ENCODE measurements around the gene YWHAQ. TPM values are rescaled to one million over a fixed set of nuclear protein-coding genes. Genes with fewer than 3 reads are reported as not detected.

Gene YWHAQ
- total RNA-seq, 1 donor from 2014 or later, result 140 TPM

- no peak overlapping the region for H3K27ac ChIP-seq (ENCODE audit: low read depth, low read length)
- no peaks in the 10 kb centered on the region for H3K36me3 ChIP-seq (ENCODE audit: control insufficient read depth in 3 of 3, insufficient read depth in 3 of 3, low read length in 3 of 3)
- no peaks in the 10 kb centered on the region for H3K9me3 ChIP-seq (ENCODE audit: control insufficient read depth in 3 of 3, low read length in 3 of 3)
- peaks cover 3 to 16% (median 4%) of the 10 kb centered on the region in 3 donors for H3K4me1 ChIP-seq (ENCODE audit: control insufficient read depth in 3 of 3, insufficient read depth in 3 of 3, low read length in 3 of 3)
- no peak overlapping the region for H3K9ac ChIP-seq (ENCODE audit: low read depth in 1 of 3, low read length in 3 of 3)
- H3K27me3 ChIP-seq (ENCODE audit: control insufficient read depth in 3 of 3, insufficient read depth in 3 of 3, low read length in 3 of 3), result no peaks in the 10 kb centered on the region
- no peak overlapping the region for H3K4me3 ChIP-seq (ENCODE audit: low read length in 3 of 3)
These were observed 25.5 kb upstream of the YWHAQ start for GRCh38 chr2:9656270-9656766.

- no peak overlapping the region for H3K4me3 ChIP-seq (ENCODE audit: low read length in 3 of 3)
- H3K9me3 ChIP-seq (ENCODE audit: control insufficient read depth in 3 of 3, low read length in 3 of 3), result no peaks in the 10 kb centered on the region
- no peaks in the 10 kb centered on the region for H3K27me3 ChIP-seq (ENCODE audit: control insufficient read depth in 3 of 3, insufficient read depth in 3 of 3, low read length in 3 of 3)
- no peak overlapping the region for H3K9ac ChIP-seq (ENCODE audit: low read depth in 1 of 3, low read length in 3 of 3)
- peaks cover 3 to 11% (median 4%) of the 10 kb centered on the region in 3 donors for H3K4me1 ChIP-seq (ENCODE audit: control insufficient read depth in 3 of 3, insufficient read depth in 3 of 3, low read length in 3 of 3)
- no peaks in the 10 kb centered on the region for H3K36me3 ChIP-seq (ENCODE audit: control insufficient read depth in 3 of 3, insufficient read depth in 3 of 3, low read length in 3 of 3)
- H3K27ac ChIP-seq (ENCODE audit: low read depth, low read length), result no peak overlapping the region
These were observed 24.9 kb upstream of the YWHAQ start for GRCh38 chr2:9655441-9656269.

GRCh38 chr2:9654452-9655100 is 23.8 kb upstream of the YWHAQ start:
- Histone ChIP-seq H3K9me3 (ENCODE audit: control insufficient read depth in 3 of 3, low read length in 3 of 3) (no peaks in the 10 kb centered on the region), H3K36me3 (ENCODE audit: control insufficient read depth in 3 of 3, insufficient read depth in 3 of 3, low read length in 3 of 3) (no peaks in the 10 kb centered on the region), H3K9ac (ENCODE audit: low read depth in 1 of 3, low read length in 3 of 3) (no peak overlapping the region), H3K27ac (ENCODE audit: low read depth, low read length) (no peak overlapping the region), H3K27me3 (ENCODE audit: control insufficient read depth in 3 of 3, insufficient read depth in 3 of 3, low read length in 3 of 3) (no peaks in the 10 kb centered on the region), H3K4me1 (ENCODE audit: control insufficient read depth in 3 of 3, insufficient read depth in 3 of 3, low read length in 3 of 3) (peaks cover 3 to 5% (median 4%) of the 10 kb centered on the region in 3 donors), H3K4me3 (ENCODE audit: low read length in 3 of 3) (no peak overlapping the region)

GRCh38 chr2:9653485-9654271 is 22.9 kb upstream of the YWHAQ start:
- H3K27me3 ChIP-seq (ENCODE audit: control insufficient read depth in 3 of 3, insufficient read depth in 3 of 3, low read length in 3 of 3), result no peaks in the 10 kb centered on the region
- H3K36me3 ChIP-seq (ENCODE audit: control insufficient read depth in 3 of 3, insufficient read depth in 3 of 3, low read length in 3 of 3), result no peaks in the 10 kb centered on the region
- no peak overlapping the region for H3K4me3 ChIP-seq (ENCODE audit: low read length in 3 of 3)
- no peaks in the 10 kb centered on the region for H3K9me3 ChIP-seq (ENCODE audit: control insufficient read depth in 3 of 3, low read length in 3 of 3)
- H3K9ac ChIP-seq (ENCODE audit: low read depth in 1 of 3, low read length in 3 of 3), result no peak overlapping the region
- H3K27ac ChIP-seq (ENCODE audit: low read depth, low read length), result no peak overlapping the region
- peaks cover 2 to 5% (median 3%) of the 10 kb centered on the region in 3 donors for H3K4me1 ChIP-seq (ENCODE audit: control insufficient read depth in 3 of 3, insufficient read depth in 3 of 3, low read length in 3 of 3)

GRCh38 chr2:9652898-9653479 is 22.2 kb upstream of the YWHAQ start:
- Histone ChIP-seq H3K4me1 (ENCODE audit: control insufficient read depth in 3 of 3, insufficient read depth in 3 of 3, low read length in 3 of 3) (peaks cover 0 to 4% (median 0%) of the 10 kb centered on the region in 3 donors), H3K27me3 (ENCODE audit: control insufficient read depth in 3 of 3, insufficient read depth in 3 of 3, low read length in 3 of 3) (no peaks in the 10 kb centered on the region)

GRCh38 chr2:9652267-9652666 is 21.5 kb upstream of the YWHAQ start:
- Histone ChIP-seq H3K36me3 (ENCODE audit: control insufficient read depth in 3 of 3, insufficient read depth in 3 of 3, low read length in 3 of 3) (no peaks in the 10 kb centered on the region), H3K9ac (ENCODE audit: low read depth in 1 of 3, low read length in 3 of 3) (no peak overlapping the region), H3K4me3 (ENCODE audit: low read length in 3 of 3) (no peak overlapping the region), H3K4me1 (ENCODE audit: control insufficient read depth in 3 of 3, insufficient read depth in 3 of 3, low read length in 3 of 3) (no peaks in the 10 kb centered on the region), H3K27ac (ENCODE audit: low read depth, low read length) (no peak overlapping the region), H3K9me3 (ENCODE audit: control insufficient read depth in 3 of 3, low read length in 3 of 3) (no peaks in the 10 kb centered on the region), H3K27me3 (ENCODE audit: control insufficient read depth in 3 of 3, insufficient read depth in 3 of 3, low read length in 3 of 3) (no peaks in the 10 kb centered on the region)

More at GRCh38 chr2:9652898-9653479, 22.2 kb upstream of the YWHAQ start:
- Histone ChIP-seq H3K9ac (ENCODE audit: low read depth in 1 of 3, low read length in 3 of 3) (no peak overlapping the region), H3K27ac (ENCODE audit: low read depth, low read length) (no peak overlapping the region), H3K9me3 (ENCODE audit: control insufficient read depth in 3 of 3, low read length in 3 of 3) (no peaks in the 10 kb centered on the region), H3K4me3 (ENCODE audit: low read length in 3 of 3) (no peak overlapping the region), H3K36me3 (ENCODE audit: control insufficient read depth in 3 of 3, insufficient read depth in 3 of 3, low read length in 3 of 3) (no peaks in the 10 kb centered on the region)

- no peaks in the 10 kb centered on the region for H3K36me3 ChIP-seq (ENCODE audit: control insufficient read depth in 3 of 3, insufficient read depth in 3 of 3, low read length in 3 of 3)
- H3K4me1 ChIP-seq (ENCODE audit: control insufficient read depth in 3 of 3, insufficient read depth in 3 of 3, low read length in 3 of 3), result no peaks in the 10 kb centered on the region
- H3K9ac ChIP-seq (ENCODE audit: low read depth in 1 of 3, low read length in 3 of 3), result no peak overlapping the region
- no peaks in the 10 kb centered on the region for H3K27me3 ChIP-seq (ENCODE audit: control insufficient read depth in 3 of 3, insufficient read depth in 3 of 3, low read length in 3 of 3)
- H3K9me3 ChIP-seq (ENCODE audit: control insufficient read depth in 3 of 3, low read length in 3 of 3), result no peaks in the 10 kb centered on the region
- H3K4me3 ChIP-seq (ENCODE audit: low read length in 3 of 3), result no peak overlapping the region
- no peak overlapping the region for H3K27ac ChIP-seq (ENCODE audit: low read depth, low read length)
These were observed 19.5 kb upstream of the YWHAQ start for GRCh38 chr2:9650119-9650821.

GRCh38 chr2:9649261-9649660 is 18.5 kb upstream of the YWHAQ start:
- no peaks in the 10 kb centered on the region for H3K36me3 ChIP-seq (ENCODE audit: control insufficient read depth in 3 of 3, insufficient read depth in 3 of 3, low read length in 3 of 3)
- H3K27me3 ChIP-seq (ENCODE audit: control insufficient read depth in 3 of 3, insufficient read depth in 3 of 3, low read length in 3 of 3), result no peaks in the 10 kb centered on the region
- no peak overlapping the region for H3K9ac ChIP-seq (ENCODE audit: low read depth in 1 of 3, low read length in 3 of 3)
- H3K27ac ChIP-seq (ENCODE audit: low read depth, low read length), result no peak overlapping the region
- no peak overlapping the region for H3K4me3 ChIP-seq (ENCODE audit: low read length in 3 of 3)
- no peaks in the 10 kb centered on the region for H3K4me1 ChIP-seq (ENCODE audit: control insufficient read depth in 3 of 3, insufficient read depth in 3 of 3, low read length in 3 of 3)
- no peaks in the 10 kb centered on the region for H3K9me3 ChIP-seq (ENCODE audit: control insufficient read depth in 3 of 3, low read length in 3 of 3)

GRCh38 chr2:9648821-9649220 is 18.0 kb upstream of the YWHAQ start:
- H3K27ac ChIP-seq (ENCODE audit: low read depth, low read length), result no peak overlapping the region
- H3K9ac ChIP-seq (ENCODE audit: low read depth in 1 of 3, low read length in 3 of 3), result no peak overlapping the region
- H3K9me3 ChIP-seq (ENCODE audit: control insufficient read depth in 3 of 3, low read length in 3 of 3), result no peaks in the 10 kb centered on the region
- no peak overlapping the region for H3K4me3 ChIP-seq (ENCODE audit: low read length in 3 of 3)
- H3K36me3 ChIP-seq (ENCODE audit: control insufficient read depth in 3 of 3, insufficient read depth in 3 of 3, low read length in 3 of 3), result no peaks in the 10 kb centered on the region
- H3K4me1 ChIP-seq (ENCODE audit: control insufficient read depth in 3 of 3, insufficient read depth in 3 of 3, low read length in 3 of 3), result no peaks in the 10 kb centered on the region
- H3K27me3 ChIP-seq (ENCODE audit: control insufficient read depth in 3 of 3, insufficient read depth in 3 of 3, low read length in 3 of 3), result no peaks in the 10 kb centered on the region

Data from skeletal muscle tissue (tissue), 4 donors.